Kidney epithelial cell (primary cell): ENCODE results near the gene NOS1. TPM values are rescaled to one million over a fixed set of nuclear protein-coding genes. Genes with fewer than 3 reads are reported as not detected.

Source experiments
- DNase-seq: peaks from one replicate; pipeline ENCODE4 v3.0.0-alpha.2; 2010; ENCODE audit warnings: low read depth
- H3K27me3 ChIP-seq: 2 replicates; pipeline ENCODE4 v1.6.0; 2011; ENCODE audit warnings: low read length; ENCODE audit not compliant: control insufficient read depth, insufficient read depth
- H3K36me3 ChIP-seq: 2 replicates; pipeline ENCODE4 v1.5.1; 2011; ENCODE audit warnings: low read length; ENCODE audit not compliant: control insufficient read depth, insufficient read depth
- H3K4me3 ChIP-seq: 2 replicates; pipeline ENCODE4 v1.5.1; 2011; ENCODE audit warnings: low read depth, mild to moderate bottlenecking, control low read depth, low read length
- total RNA-seq: library from RNA; depleted of rRNA; stranded (reverse); fragments of >200 nt; gene quantifications from 2 replicates; pipeline ENCODE4 v1.2.3, GENCODE V29; 2015
- TF ChIP-seq, protein P1 (sequence below): IDR thresholded peaks from 2 replicates; pipeline ENCODE4 v1.5.1; 2011; ENCODE audit warnings: mild to moderate bottlenecking, moderate library complexity, low read length, control low read depth, inconsistent platforms; ENCODE audit not compliant: insufficient read depth, poor library complexity, severe bottlenecking

Gene NOS1
- total RNA-seq, 1 donor from 2014 or later = 0.04 TPM

DNA sequence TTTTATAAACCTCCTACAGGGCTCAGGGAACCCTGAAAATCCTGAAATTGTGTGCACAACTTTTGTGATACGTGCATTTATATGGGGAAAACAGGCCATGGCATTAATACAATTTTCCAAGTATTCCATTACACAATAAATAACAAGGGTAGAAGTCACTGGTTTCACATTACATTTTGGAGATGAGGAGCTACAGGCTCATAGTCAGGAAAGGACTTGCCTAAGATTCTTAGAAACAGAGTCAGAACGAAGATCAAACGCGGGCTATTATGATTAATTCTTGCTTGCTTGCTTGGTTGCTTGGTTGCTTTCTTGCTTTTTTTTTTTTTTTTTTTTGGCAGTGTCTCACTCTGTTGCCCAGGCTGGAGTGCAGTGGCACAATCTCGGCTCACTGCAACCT is 16.7 kb downstream of the NOS1 start:
- no peaks in the 10 kb centered on the region for H3K27me3 ChIP-seq
- no peak for DNase-seq
- H3K36me3 ChIP-seq = no peaks in the 10 kb centered on the region
- H3K4me3 ChIP-seq = no peak overlapping the region
- TF ChIP-seq, protein P1, sequence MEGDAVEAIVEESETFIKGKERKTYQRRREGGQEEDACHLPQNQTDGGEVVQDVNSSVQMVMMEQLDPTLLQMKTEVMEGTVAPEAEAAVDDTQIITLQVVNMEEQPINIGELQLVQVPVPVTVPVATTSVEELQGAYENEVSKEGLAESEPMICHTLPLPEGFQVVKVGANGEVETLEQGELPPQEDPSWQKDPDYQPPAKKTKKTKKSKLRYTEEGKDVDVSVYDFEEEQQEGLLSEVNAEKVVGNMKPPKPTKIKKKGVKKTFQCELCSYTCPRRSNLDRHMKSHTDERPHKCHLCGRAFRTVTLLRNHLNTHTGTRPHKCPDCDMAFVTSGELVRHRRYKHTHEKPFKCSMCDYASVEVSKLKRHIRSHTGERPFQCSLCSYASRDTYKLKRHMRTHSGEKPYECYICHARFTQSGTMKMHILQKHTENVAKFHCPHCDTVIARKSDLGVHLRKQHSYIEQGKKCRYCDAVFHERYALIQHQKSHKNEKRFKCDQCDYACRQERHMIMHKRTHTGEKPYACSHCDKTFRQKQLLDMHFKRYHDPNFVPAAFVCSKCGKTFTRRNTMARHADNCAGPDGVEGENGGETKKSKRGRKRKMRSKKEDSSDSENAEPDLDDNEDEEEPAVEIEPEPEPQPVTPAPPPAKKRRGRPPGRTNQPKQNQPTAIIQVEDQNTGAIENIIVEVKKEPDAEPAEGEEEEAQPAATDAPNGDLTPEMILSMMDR = no peak

DNA sequence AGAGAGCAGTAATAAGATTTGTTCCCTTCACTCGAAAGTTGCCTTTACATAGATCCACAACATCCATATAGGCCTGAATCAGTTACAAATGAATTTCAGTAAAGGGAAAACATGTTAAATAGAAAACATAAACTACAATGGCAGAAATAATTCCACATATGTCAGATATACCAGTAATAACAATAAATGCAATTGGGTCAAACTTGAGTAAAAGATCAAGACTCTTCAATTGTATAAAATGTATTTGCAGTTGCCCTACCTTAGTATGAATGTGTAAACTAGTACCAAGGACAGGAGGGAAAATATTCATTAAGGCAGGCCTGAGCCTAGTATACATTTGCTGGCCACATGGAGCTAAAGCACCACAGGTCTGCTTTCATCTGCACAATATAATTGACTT is 17.6 kb downstream of the NOS1 start:
- TF ChIP-seq, protein P1 = no peak
- no peaks in the 10 kb centered on the region for H3K27me3 ChIP-seq
- H3K36me3 ChIP-seq = no peaks in the 10 kb centered on the region
- no peak for DNase-seq
- no peak overlapping the region for H3K4me3 ChIP-seq

DNA sequence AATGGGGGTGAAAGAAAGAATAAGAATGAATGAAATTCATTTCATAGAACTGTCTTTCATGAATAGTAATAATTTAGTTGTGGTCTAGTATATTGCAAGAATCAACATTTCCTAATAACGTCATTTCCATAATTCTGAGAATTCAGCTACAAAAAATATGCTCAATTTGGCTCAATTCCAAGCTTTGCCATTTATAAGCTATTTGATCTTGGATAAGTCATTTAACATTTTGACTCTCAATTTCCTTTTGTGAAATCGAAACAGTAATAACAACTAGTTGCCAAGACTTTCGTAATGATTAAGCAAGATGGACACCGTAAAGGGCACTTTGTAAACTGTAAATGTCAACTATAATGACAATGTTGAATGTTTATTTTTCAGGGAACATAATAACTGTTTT is 18.1 kb downstream of the NOS1 start:
- H3K36me3 ChIP-seq = no peaks in the 10 kb centered on the region
- TF ChIP-seq, protein P1 = no peak
- no peak for DNase-seq
- H3K4me3 ChIP-seq = no peak overlapping the region
- no peaks in the 10 kb centered on the region for H3K27me3 ChIP-seq

DNA sequence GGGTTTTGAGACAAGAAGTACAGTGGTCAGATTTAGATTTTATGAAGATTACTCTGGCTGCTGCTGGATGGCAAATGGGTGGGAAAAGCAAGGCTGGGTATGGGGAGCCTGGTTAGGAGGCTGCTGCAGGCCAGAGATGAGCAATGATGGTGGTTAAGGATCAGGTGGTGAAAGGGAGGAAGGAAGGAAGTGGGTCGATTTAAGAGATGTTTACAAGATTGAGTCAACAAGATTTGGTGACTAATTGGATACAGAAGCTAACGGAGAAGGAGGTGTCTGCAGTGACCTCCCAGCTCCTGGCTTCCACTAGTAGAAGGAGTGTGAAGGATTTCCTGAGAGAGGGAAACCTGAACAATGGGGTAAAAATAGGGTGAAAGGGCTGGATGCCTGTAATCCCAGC is 18.7 kb downstream of the NOS1 start:
- Histone ChIP-seq H3K27me3 (no peaks in the 10 kb centered on the region), H3K4me3 (no peak overlapping the region), H3K36me3 (no peaks in the 10 kb centered on the region)
- DNase-seq = no peak
- TF ChIP-seq, protein P1 = no peak

DNA sequence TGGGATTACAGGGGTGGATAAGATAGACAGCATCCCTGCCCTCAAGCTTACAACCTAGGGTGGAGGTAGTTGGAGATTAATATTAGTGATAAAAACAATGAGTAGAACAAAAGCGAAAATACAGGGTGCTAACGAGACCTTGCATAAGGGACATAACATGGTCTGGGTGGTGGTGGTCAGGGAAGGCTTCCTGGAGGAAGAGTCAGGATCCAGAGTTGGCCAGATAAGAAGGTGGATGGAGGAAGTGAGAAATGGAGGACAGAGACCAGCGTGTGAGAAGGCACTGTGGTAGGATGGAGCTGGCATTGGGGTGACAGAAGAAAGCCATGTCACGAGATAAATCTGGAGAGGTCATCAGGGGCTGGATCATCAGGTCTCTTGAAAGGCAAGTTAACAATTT is 19.2 kb downstream of the NOS1 start:
- no peaks in the 10 kb centered on the region for H3K36me3 ChIP-seq
- H3K27me3 ChIP-seq = no peaks in the 10 kb centered on the region

DNA sequence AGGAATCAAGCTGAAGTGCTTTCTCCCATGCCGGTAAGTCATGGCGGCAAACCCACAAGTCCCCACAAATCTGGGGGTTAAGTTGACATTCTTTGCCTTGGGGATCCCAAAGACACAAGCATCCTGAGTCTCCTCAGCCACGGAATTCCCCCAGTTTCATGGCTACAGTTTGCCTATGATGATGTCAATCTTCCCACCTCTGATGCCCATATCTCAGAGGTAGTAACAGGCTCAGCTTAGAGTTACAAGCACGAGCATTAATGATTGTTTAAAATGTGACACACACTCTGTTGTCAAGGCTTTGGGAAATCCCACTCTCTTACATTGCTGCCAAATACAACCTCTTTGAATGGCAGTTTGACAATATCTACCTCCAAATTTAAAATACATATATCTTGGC is 22.3 kb downstream of the NOS1 start:
- Histone ChIP-seq H3K4me3 (no peak overlapping the region), H3K27me3 (peaks cover 16% of the 10 kb centered on the region), H3K36me3 (no peaks in the 10 kb centered on the region)
- TF ChIP-seq, protein P1 = no peak
- no peak for DNase-seq

More for the DNA sequence above, 19.2 kb downstream of the NOS1 start:
- DNase-seq = no peak
- no peak overlapping the region for H3K4me3 ChIP-seq
- TF ChIP-seq, protein P1 = no peak
